ENCODE measurements around the gene PIK3CA.

DNA sequence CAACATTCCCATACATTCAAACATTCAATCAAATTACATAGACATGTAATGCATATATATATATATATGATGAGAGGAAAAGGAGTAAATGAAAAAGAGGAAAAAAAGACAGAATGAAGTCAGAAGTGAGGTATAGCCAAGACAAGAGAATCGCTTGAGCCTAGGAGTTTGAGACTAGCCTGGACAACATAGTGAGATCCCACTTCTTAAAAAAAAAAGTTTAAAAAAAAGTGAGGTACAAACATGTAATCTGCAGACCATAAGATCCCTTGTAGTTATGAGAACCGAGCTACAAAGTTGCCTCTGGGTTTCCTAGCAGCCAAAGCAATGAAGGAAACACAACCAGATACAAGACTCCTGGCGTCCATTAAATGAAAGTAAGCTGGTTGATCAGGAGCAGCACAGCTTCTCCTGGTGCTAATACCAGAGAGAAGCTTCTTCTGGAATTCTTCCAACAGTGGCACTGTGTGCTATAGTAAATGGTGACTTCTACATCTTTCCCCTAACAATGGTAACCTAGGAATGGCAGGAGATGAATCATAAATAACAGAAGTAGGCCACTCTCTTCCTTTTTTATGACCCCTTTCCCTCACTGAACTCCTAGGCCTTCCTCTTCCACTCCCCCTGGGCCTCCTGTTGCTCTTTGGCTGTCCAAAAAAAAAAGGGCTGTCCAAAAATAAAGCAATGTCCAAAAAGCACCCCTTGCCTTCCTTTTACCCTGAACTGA, 99.3 kb downstream of the PIK3CA start:
- TF ChIP-seq, protein P1, sequence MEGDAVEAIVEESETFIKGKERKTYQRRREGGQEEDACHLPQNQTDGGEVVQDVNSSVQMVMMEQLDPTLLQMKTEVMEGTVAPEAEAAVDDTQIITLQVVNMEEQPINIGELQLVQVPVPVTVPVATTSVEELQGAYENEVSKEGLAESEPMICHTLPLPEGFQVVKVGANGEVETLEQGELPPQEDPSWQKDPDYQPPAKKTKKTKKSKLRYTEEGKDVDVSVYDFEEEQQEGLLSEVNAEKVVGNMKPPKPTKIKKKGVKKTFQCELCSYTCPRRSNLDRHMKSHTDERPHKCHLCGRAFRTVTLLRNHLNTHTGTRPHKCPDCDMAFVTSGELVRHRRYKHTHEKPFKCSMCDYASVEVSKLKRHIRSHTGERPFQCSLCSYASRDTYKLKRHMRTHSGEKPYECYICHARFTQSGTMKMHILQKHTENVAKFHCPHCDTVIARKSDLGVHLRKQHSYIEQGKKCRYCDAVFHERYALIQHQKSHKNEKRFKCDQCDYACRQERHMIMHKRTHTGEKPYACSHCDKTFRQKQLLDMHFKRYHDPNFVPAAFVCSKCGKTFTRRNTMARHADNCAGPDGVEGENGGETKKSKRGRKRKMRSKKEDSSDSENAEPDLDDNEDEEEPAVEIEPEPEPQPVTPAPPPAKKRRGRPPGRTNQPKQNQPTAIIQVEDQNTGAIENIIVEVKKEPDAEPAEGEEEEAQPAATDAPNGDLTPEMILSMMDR (IDR thresholded peaks at IDR 0.05; ENCODE audit: extremely low read depth in 1 of 2, insufficient read depth in 1 of 2, low read depth in 1 of 2, low read length in 2 of 2) = no peak
- TF ChIP-seq EZH2 (IDR thresholded peaks at IDR 0.05; ENCODE audit: borderline replicate concordance, low read depth, low read length, severe bottlenecking) = no peak

Measured in endothelial cell of umbilical vein (primary cell).